Measurements from ENCODE around the gene SRP9. TPM values are rescaled to one million over a fixed set of nuclear protein-coding genes. Genes with fewer than 3 reads are reported as not detected.
"Not testable (repeated sequence)": the region's sequence is repeated elsewhere in the genome, so short reads cannot be mapped to it uniquely, and the experiment has no call there.

Gene SRP9
- polyA plus RNA-seq, 1 donor from 2014 or later = 240 TPM

DNA sequence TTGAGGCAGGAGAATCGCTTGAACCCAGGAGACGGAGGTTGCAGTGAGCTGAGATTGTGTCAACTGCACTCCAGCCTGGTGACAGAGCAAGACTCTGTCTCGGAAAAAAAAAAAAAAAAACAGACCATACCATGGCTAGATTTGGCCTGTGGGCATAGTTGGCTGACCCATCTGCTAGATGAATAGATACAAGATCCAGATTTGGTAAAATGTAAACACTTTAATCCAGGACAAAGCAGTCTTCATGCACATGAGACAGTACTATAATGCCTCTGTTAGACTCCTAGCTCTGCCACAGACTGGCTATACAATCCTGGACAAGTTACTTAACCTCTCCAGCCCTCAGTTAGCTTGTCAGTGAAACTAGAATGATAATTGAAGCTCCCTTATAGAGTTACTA is 27.9 kb upstream of the SRP9 start:
- peaks cover 2% of the 10 kb centered on the region for H3K27me3 Mint-ChIP-seq
- H3K4me3 Mint-ChIP-seq = no peak overlapping the region
- no peak overlapping the region for H3K27ac Mint-ChIP-seq
- H3K36me3 Mint-ChIP-seq = no peaks in the 10 kb centered on the region
- no peaks in the 10 kb centered on the region for H3K9me3 Mint-ChIP-seq
- H3K4me1 Mint-ChIP-seq = peaks cover 0 to 4% (median 3%) of the 10 kb centered on the region in 3 donors

DNA sequence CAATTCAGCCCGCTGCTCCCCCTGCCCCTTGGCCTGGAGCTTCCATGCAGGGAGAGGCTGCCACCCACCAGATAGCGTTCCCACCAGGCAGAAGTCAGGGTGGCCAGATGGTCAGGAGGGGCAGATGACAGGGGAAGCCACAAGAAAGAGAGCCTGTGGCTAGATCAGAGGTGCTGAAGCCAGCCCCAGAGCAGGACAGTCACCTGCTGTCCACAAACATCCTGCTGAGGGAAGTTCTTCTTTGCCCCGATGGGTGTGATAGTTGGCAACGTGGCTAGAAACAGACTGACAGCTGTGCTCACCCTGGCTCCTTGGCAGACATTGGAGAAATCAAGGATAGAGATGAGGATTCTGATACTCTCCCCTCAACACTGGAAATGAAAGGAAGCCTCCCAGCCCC is 27.2 kb upstream of the SRP9 start:
- no peak overlapping the region for H3K4me3 Mint-ChIP-seq

DNA sequence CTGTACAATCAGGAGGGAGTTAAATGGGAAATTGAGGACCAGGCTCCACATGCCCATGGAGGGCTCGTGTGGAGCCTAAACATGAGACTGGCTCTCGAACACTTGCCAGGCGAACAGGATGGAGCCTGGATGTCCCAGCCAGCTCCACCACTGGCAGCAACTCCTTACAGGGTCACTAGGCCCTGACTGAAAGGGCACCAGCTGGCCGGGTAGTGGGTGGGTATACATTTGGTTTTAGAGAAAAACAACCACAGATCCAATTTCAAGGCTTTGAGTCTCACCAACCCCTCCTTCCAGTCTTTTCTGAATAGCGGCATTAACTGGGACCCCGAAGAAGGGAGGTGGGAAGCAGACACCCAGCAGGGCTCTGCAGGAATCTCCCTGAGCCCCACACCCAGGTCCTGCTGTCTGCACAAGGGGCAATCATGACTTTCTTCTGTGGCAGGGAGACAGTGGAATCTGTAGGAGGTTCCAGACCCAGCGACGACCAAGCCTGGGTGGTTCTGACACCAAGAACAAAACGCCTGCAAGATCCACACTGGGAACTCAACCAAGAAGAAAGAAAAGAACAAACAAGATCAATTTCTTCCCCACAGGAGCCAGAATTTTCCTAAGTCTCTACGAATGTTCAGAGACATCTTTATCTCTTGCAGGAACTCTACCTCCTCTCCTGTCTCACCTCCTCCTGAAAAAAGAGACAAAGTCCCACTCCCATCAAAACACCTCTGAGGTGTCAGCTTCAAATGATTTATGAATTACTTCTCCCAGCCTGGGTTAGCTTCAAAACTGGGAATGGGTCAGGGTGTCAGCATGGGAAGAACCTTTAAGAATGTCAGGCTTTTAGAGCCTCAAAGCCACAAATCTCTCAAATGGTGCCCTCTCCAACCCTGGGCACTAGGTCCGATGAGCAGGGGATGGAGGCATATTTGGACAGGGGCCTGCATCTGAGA is 26.5 kb upstream of the SRP9 start:
- Mint-ChIP-seq H3K4me3 (no peak overlapping the region), H3K27ac (no peak overlapping the region), H3K9me3 (no peaks in the 10 kb centered on the region), H3K27me3 (peaks cover 2% of the 10 kb centered on the region), H3K36me3 (no peaks in the 10 kb centered on the region), H3K4me1 (peaks cover 0 to 3% (median 2%) of the 10 kb centered on the region in 3 donors)

More for the DNA sequence above, 27.2 kb upstream of the SRP9 start:
- H3K4me1 Mint-ChIP-seq = peaks cover 0 to 3% (median 2%) of the 10 kb centered on the region in 3 donors
- H3K27me3 Mint-ChIP-seq = peaks cover 2% of the 10 kb centered on the region
- no peaks in the 10 kb centered on the region for H3K9me3 Mint-ChIP-seq
- H3K36me3 Mint-ChIP-seq = no peaks in the 10 kb centered on the region
- H3K27ac Mint-ChIP-seq = no peak overlapping the region

DNA sequence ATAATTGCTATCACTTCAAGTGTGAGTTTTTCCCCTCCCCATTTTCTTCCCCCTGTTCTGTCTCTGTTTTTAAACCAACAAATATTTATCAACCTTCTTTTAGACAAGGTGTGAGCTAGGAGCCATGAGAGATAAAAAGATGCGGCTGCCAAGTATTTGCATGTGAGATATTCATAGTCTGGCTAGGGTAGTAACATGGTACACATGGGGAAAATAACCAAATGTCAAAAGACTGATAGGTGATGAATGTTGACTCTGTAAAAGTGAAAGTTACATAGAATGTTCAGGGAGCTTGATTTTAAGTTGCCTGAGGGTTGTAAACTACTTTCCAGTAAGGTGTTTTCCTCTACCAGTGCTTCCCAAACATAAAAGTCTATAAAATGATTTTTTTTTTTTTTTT is 25.4 kb upstream of the SRP9 start:
- Mint-ChIP-seq H3K27me3 (peaks cover 2% of the 10 kb centered on the region), H3K36me3 (no peaks in the 10 kb centered on the region), H3K4me1 (peaks cover 0 to 3% (median 2%) of the 10 kb centered on the region in 3 donors), H3K9me3 (no peaks in the 10 kb centered on the region), H3K4me3 (no peak overlapping the region), H3K27ac (no peak overlapping the region)

DNA sequence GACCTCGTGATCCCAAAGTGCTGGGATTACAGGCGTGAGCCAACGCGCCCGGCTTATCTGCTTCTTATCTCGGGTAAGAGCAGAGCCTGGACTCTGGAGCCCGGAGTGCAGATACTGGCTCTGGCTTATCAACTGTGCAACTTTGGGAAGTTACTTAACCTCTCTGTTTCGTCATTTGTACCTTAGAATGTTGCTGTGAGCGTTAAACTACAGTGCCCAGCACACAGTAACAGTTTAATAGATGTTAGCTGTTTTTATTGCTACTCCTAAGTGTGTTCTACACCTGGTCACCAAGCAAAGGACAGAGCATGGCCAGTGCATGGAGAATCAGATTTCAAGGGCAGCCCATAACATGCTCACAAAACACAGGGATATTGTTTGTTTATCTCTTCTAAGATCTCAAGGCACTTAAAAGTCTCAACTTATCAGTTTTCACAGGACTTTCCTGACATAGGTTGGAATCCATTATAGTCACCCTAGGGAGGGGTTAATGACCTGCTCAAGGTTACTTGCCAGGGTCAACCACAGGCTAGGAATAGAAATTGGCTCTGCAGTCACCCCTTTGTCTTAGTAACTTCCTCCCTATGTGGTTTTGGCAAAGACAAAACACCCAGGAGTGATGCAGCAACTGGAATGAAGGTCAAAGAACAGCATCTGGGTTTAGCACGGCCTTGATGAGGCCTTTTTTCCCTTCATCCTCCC is 22.5 kb upstream of the SRP9 start:
- no peaks in the 10 kb centered on the region for H3K36me3 Mint-ChIP-seq
- no peak overlapping the region for H3K27ac Mint-ChIP-seq
- peaks cover 2% of the 10 kb centered on the region for H3K27me3 Mint-ChIP-seq
- H3K4me3 Mint-ChIP-seq = no peak overlapping the region
- no peaks in the 10 kb centered on the region for H3K9me3 Mint-ChIP-seq
- peaks cover 0 to 3% (median 2%) of the 10 kb centered on the region in 3 donors for H3K4me1 Mint-ChIP-seq

DNA sequence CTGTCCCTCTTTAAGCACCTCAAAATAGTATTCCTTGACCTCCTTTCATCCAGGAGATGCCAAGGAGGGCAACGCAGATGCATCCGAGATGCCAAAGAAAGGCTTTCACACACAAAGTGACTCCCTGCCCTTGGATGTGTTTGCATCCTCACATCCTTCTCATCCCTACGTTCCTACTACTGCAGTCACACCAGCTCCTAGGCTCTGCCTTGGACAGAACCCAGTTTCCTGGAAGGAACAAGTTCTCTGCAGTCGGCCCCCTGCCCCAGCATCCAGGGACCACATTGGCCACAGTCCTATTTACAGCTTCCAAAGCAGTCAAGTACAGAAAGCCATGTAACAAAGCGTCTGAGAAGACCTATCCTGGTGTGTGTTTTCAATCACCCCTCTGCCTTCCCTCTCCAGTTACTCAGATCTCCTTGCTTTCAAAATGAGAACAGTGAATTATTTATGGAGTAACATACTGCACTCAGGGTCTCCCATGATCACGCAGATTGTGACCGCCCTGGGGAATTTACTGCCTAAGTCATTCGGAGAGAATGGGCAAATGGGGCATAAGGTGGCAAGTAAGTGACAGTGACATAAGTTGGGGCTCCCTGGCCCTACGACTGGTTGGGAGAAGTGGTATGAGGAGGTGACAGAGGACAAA is 21.8 kb upstream of the SRP9 start:
- H3K27ac Mint-ChIP-seq = no peak overlapping the region
- H3K4me1 Mint-ChIP-seq = peaks cover 0 to 3% (median 2%) of the 10 kb centered on the region in 3 donors
- H3K9me3 Mint-ChIP-seq = no peaks in the 10 kb centered on the region
- H3K4me3 Mint-ChIP-seq = no peak overlapping the region
- H3K36me3 Mint-ChIP-seq = no peaks in the 10 kb centered on the region
- peaks cover 2% of the 10 kb centered on the region for H3K27me3 Mint-ChIP-seq

DNA sequence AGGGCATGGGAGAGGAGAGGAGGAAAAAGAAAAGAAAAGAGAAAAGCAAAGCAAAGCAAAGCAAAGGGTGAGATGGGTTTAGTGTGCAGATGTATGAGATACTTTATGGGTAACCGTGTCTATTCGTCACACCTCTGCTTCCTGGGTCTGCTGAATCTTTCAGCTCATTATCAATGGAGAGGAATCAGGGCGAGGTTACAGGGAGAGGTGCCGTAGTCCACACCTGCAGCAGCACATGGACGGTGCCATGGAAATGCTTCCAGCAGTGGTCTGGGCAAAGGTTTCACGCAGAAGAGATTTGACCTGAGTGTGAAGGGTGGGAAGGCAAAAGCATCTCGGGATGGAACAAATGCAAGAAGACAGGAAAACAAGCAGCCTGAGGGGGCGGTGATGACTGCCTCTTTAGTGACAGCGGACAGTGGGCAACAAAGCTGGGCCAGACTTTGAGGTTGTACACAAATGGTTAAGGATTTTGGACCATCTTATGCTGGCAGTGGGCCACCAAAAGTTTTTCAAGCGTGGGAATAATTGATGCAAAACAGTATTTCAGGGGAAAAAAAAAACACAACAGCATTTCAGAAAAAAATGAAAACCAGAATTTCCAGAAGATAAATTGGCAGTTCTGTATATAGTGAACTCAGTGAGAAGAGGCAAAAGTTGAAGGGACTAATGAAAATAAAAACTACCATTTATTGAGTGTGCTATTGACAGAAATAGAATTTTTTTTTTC is 19.5 kb upstream of the SRP9 start:
- H3K27me3 Mint-ChIP-seq = no peaks in the 10 kb centered on the region
- no peaks in the 10 kb centered on the region for H3K36me3 Mint-ChIP-seq
- no peak overlapping the region for H3K27ac Mint-ChIP-seq
- no peaks in the 10 kb centered on the region for H3K9me3 Mint-ChIP-seq
- no peaks in the 10 kb centered on the region for H3K4me1 Mint-ChIP-seq
- no peak overlapping the region for H3K4me3 Mint-ChIP-seq

DNA sequence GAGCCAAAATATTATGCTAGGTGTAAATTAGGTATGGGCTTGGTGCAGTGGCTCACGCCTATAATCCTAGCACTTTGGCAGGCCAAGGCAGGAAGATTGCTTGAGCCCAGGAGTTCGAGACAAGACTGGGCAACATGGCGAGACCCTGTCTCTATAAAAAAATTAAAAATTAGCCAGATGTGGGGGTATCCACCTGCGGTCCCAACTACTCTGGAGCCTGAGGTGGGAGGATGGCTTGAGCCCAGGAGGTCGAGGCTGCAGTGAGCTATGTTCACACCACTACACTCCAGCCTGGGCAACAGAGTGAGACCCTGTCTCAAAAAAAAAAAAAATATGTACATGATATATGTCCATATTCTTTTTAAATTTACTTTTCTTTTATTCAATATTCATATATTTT is 17.7 kb upstream of the SRP9 start:
- H3K27ac Mint-ChIP-seq, H3K27me3 Mint-ChIP-seq, H3K36me3 Mint-ChIP-seq, H3K4me1 Mint-ChIP-seq, H3K9me3 Mint-ChIP-seq: not testable (repeated sequence)
- peak overlapping the region in 1 of 4 donors; percentile 49 for H3K4me3 Mint-ChIP-seq

DNA sequence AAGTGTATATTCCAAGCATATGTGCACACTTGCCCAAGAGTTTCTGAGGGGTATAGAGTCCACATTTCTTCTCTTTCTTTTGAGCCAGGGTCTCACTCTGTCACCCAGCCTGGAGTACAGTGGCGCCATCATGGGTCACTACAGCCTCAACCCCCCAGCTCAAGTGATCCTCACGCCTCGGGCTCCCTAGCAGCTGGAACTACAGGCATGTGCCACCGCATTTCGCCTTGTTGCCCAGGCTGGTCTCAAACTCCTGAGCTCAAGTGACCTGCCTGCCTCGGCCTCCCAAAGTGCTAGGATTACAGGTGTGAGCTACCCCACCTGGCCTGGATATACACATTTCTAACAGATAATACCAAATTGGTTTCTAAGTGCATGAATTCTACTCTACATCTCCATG is 17.1 kb upstream of the SRP9 start:
- Mint-ChIP-seq H3K27ac (no peak overlapping the region), H3K4me3 (no peak overlapping the region), H3K9me3 (no peaks in the 10 kb centered on the region), H3K27me3 (peaks cover 7% of the 10 kb centered on the region), H3K4me1 (peaks cover 4 to 7% (median 7%) of the 10 kb centered on the region in 3 donors), H3K36me3 (no peaks in the 10 kb centered on the region)

DNA sequence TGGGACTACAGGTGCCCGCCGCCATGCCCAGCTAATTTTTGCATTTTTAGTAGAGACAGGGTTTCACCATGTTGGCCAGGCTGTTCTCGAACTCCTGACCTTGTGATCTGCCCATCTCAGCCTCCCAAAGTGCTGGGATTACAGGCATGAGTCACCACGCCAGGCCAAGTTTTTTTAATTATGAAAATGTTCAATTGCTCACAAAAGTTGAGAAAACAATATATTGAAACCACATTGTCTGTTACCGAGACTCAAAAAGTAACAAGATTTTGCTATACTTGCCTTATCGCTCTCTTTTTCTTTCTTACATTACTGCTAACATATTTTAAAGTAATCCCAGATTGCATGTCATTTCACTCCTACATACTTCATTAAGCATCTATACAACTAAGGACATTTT is 16.2 kb upstream of the SRP9 start:
- not testable (repeated sequence) for H3K9me3 Mint-ChIP-seq, H3K36me3 Mint-ChIP-seq, H3K4me3 Mint-ChIP-seq, H3K4me1 Mint-ChIP-seq, H3K27me3 Mint-ChIP-seq
- peak overlapping the region in 1 of 3 donors; percentile 21 for H3K27ac Mint-ChIP-seq

DNA sequence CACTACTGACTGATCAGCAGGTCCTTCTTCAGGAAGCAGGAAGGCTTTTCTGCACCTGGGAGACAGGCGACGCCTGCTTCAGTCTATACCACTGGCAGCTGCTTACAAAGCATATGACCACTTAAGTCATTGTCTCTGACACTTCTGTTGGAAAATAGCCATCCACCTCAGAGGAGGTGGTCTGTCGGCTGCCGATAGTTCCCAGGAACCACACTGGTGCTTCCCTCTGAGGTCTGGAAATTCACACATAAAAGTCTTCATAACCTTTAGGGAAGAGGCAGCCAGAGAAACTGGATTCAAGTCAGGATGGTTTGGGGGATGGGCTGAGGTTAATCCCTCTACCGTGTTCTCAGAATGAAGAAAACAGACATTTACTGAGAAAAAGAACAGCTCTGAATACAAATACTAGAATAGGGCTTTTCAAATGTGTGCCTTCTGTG is 15.6 kb upstream of the SRP9 start:
- H3K27ac Mint-ChIP-seq = peak overlapping the region in 1 of 3 donors; percentile 76
- no peak overlapping the region for H3K4me3 Mint-ChIP-seq
- no peaks in the 10 kb centered on the region for H3K9me3 Mint-ChIP-seq
- peaks cover 4 to 7% (median 7%) of the 10 kb centered on the region in 3 donors for H3K4me1 Mint-ChIP-seq
- H3K27me3 Mint-ChIP-seq = peaks cover 7% of the 10 kb centered on the region
- H3K36me3 Mint-ChIP-seq = no peaks in the 10 kb centered on the region

DNA sequence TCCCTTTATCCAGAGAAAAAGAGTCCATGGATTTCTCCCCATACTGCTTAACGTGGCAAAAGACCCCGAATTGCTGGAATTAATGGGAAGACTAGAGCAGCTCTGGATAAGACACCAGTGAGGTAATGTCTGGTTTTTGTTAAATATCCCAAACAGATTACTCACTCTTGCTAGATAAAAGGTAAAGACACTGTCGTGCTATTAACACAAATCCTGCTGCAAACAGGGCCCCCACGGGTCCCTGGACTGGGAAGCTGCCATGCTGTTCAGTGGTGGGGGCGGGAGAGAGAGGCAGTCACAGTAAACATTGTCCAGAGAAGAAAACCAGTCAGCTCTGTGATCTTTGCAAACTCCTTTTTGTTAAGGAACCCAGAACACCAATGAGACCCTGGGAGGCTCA is 15.2 kb upstream of the SRP9 start:
- H3K4me3 Mint-ChIP-seq = peak overlapping the region in 1 of 4 donors; percentile 27
- H3K9me3 Mint-ChIP-seq = no peaks in the 10 kb centered on the region
- H3K27me3 Mint-ChIP-seq = peaks cover 8% of the 10 kb centered on the region
- no peaks in the 10 kb centered on the region for H3K36me3 Mint-ChIP-seq
- peak overlapping the region in 1 of 3 donors; percentile 76 for H3K27ac Mint-ChIP-seq
- H3K4me1 Mint-ChIP-seq = peaks cover 4 to 7% (median 7%) of the 10 kb centered on the region in 3 donors

DNA sequence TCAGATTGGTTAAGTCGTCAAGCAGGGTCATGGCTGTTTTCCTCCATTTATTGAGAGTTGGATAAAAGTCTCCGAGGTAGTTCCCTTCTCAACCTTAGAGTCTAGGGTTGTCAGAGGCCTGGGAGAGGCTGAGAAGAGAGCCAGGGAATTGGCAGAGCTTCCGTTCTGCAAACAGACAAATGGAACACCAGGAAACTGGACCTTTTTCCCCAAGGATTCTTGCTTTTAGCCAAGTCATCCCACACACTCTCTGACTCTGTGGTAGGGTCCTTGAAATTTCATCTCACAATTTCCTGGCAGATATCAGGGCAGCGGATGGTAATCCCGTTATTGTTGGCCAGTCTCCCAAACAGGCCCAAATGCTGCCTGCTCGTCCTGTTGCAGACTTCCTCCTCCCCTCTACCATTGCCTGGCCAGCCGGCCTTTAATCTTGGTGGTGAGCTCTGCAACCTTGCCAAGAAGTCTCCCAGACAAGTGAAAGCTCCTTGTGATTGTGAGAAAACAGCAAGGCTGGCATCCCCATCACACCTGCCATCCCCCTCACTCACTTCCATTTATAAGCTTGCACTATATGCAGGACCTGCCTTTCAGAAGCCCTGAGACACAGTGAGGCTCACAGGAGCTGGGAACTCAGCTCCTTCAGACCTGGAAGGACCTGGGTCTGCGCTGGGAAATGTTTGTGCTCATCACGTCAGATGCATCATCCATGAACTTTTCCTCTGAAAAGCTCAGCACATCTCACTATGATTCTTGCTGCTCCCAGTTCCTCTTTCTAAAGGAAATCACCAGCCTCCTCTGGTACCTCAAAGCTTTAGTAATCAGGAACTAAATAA is 13.7 kb upstream of the SRP9 start:
- H3K4me1 Mint-ChIP-seq = peaks cover 4 to 7% (median 7%) of the 10 kb centered on the region in 3 donors
- H3K27ac Mint-ChIP-seq = peak overlapping the region in 1 of 3 donors; percentile 47
- no peaks in the 10 kb centered on the region for H3K9me3 Mint-ChIP-seq
- no peak overlapping the region for H3K4me3 Mint-ChIP-seq
- no peaks in the 10 kb centered on the region for H3K36me3 Mint-ChIP-seq
- H3K27me3 Mint-ChIP-seq = peaks cover 8% of the 10 kb centered on the region

All from IgD-negative memory B cell (primary cell).